GM19395 (cell line): ENCODE measurements around the gene SLC5A10.
"Not testable (repeated sequence)": the region's sequence is repeated elsewhere in the genome, so short reads cannot be mapped to it uniquely, and the experiment has no call there.

Source experiments
- ATAC-seq: cut with Tn5 transposase; IDR thresholded peaks from one replicate; pipeline ENCODE4 v1.9.1; 2021; ENCODE audit warnings: mild to moderate bottlenecking, moderate library complexity; ENCODE audit not compliant: unreplicated experiment

SLC5A10 gene

GRCh38 chr17:19016297-19016696 is 64.3 kb downstream of the SLC5A10 start:
- ATAC-seq = no peak

- no peak for ATAC-seq
These were observed 64.9 kb downstream of the SLC5A10 start for GRCh38 chr17:19016881-19017280.

- no peak for ATAC-seq
These were observed 65.4 kb downstream of the SLC5A10 start for GRCh38 chr17:19017401-19017800.

- no peak for ATAC-seq
These were observed 66.0 kb downstream of the SLC5A10 start for GRCh38 chr17:19017804-19018599.

- no peak for ATAC-seq
These were observed 66.6 kb downstream of the SLC5A10 start for GRCh38 chr17:19018600-19018950.

- no peak for ATAC-seq
These were observed 67.3 kb downstream of the SLC5A10 start for GRCh38 chr17:19019041-19019941.

- ATAC-seq = no peak
These were observed 68.1 kb downstream of the SLC5A10 start for GRCh38 chr17:19020016-19020415.

- not testable (repeated sequence) for ATAC-seq
These were observed 69.2 kb downstream of the SLC5A10 start for GRCh38 chr17:19021011-19021621.

GRCh38 chr17:19021622-19022083 is 69.7 kb downstream of the SLC5A10 start:
- ATAC-seq = no peak

GRCh38 chr17:19022128-19022527 is 70.2 kb downstream of the SLC5A10 start:
- no peak for ATAC-seq

- ATAC-seq = no peak
These were observed 70.8 kb downstream of the SLC5A10 start for GRCh38 chr17:19022747-19023146.

GRCh38 chr17:19023209-19023999 is 71.4 kb downstream of the SLC5A10 start:
- no peak for ATAC-seq

GRCh38 chr17:19024101-19025078 is 72.4 kb downstream of the SLC5A10 start:
- ATAC-seq = no peak

- ATAC-seq = not testable (repeated sequence)
These were observed 76.7 kb downstream of the SLC5A10 start for GRCh38 chr17:19028671-19029070.

GRCh38 chr17:19029740-19030139 is 77.8 kb downstream of the SLC5A10 start:
- ATAC-seq = not testable (repeated sequence)

- ATAC-seq = not testable (repeated sequence)
These were observed 78.9 kb downstream of the SLC5A10 start for GRCh38 chr17:19030771-19031449.

- ATAC-seq = peak; percentile 35
These were observed 79.8 kb downstream of the SLC5A10 start for GRCh38 chr17:19031729-19032128.

- ATAC-seq = peak; percentile 50
These were observed 80.5 kb downstream of the SLC5A10 start for GRCh38 chr17:19032377-19032988.
